ENCODE data around the gene PIK3R6. TPM values are rescaled to one million over a fixed set of nuclear protein-coding genes. Genes with fewer than 3 reads are reported as not detected.

Gene PIK3R6
- total and polyA plus RNA-seq, 2 of the 4 experiments (the other 2 are of a cell fraction): not detected

DNA sequence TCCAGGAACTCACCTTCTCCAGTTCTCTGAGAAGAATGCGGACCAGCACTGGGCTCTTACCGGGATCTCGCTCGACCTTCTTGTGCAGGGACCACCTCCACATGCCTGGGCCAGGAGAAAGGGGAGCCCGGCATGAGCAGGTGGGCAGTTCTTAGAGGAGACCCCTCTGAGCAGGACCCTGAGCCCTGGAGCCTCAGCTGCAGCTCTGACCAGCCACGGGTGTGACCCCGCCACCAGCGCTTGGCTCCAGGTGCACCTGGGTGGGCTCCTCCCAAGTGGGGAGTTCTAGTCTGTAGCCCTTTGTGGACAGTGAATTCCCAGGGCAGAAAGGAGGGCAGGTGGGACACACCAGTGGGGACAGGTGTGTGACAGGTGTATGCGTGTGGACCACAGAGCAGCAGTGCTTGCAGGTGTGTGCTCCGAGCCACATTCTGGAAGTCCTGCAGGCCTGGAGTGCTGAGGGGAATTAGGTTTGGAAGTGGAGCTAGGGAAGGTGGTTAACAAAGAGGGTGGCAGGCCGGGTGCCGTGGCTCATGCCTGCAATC, 28.9 kb downstream of the PIK3R6 start:
- Histone ChIP-seq H4K8ac (ENCODE audit: low read depth in 2 of 2, low read length in 2 of 2) (no peak overlapping the region), H3K9me1 (ENCODE audit: insufficient read depth, low read length) (no peaks in the 10 kb centered on the region), H3K4me3 (ENCODE audit: insufficient read depth, low read depth, low read length) (no peak overlapping the region), H2BK120ac (ENCODE audit: low read depth, low read length) (no peak overlapping the region), H2AK9ac (replicated peaks; ENCODE audit: low read depth, low read length, poor library complexity) (peak overlapping the region; percentile 16), H3K56ac (ENCODE audit: extremely low read depth, insufficient read depth, low read length) (no peak overlapping the region), H3K4ac (ENCODE audit: low read depth, low read length) (no peak overlapping the region), H3K9me3 (ENCODE audit: control insufficient read depth, insufficient read depth, low read length) (no peaks in the 10 kb centered on the region), H3K14ac (replicated peaks; ENCODE audit: low read depth, low read length) (no peak overlapping the region), H3K27ac (ENCODE audit: insufficient read depth, low read length) (no peak overlapping the region), H3K9ac (ENCODE audit: low read depth, low read length) (no peak overlapping the region), H4K5ac (ENCODE audit: low read depth, low read length) (no peak overlapping the region), H3K4me1 (ENCODE audit: control insufficient read depth, insufficient read depth, low read length) (no peaks in the 10 kb centered on the region), H4K91ac (ENCODE audit: insufficient read depth, low read depth, low read length) (no peak overlapping the region), H2BK15ac (ENCODE audit: low read depth, low read length) (no peak overlapping the region), H3K18ac (ENCODE audit: low read depth, low read length) (no peak overlapping the region), H2AFZ (replicated peaks; ENCODE audit: low read length, poor library complexity) (no peak overlapping the region), H2BK5ac (ENCODE audit: low read depth, low read length, poor library complexity, severe bottlenecking) (no peak overlapping the region), H2AK5ac (ENCODE audit: low read depth, low read length) (no peak overlapping the region), H2BK20ac (ENCODE audit: low read depth, low read length) (no peak overlapping the region), H4K20me1 (ENCODE audit: insufficient read depth, low read length) (no peaks in the 10 kb centered on the region), H3K27me3 (ENCODE audit: control insufficient read depth, insufficient read depth, low read length) (no peaks in the 10 kb centered on the region), H3K23ac (ENCODE audit: low read depth, low read length) (no peak overlapping the region), H3K4me2 (ENCODE audit: low read depth, low read length) (no peak overlapping the region), H3K79me1 (ENCODE audit: low read depth in 1 of 2, low read length in 2 of 2) (no peaks in the 10 kb centered on the region), H3K36me3 (ENCODE audit: control insufficient read depth, insufficient read depth, low read length) (no peaks in the 10 kb centered on the region)
- CTCF ChIA-PET: no interaction called here
- in situ Hi-C loops (cut with MboI; ENCODE audit: low sequenced_read_pairs): no loop called here
- ATAC-seq (ENCODE audit: low read depth) (no peak), DNase-seq (no peak)
- no TSS peak for BruUV-seq (replicated peaks)
- WGBS, 2 experiments (ENCODE audit: extremely low coverage in 2 of 2, insufficient read length in 1 of 2): 86% methylated on average over 5 of the region's 12 CpGs; no CpG with 5 or more reads in 1 of the 2 experiments
- dilution Hi-C loops (cut with HindIII; ENCODE audit: low sequenced_read_pairs, unreplicated experiment): no loop called here
- intact Hi-C loops (cut with micrococcal nuclease): no loop called here
- no peak for TF ChIP-seq CEBPB (IDR thresholded peaks at IDR 0.05; ENCODE audit: low read depth, low read length)
- TF ChIP-seq RCOR1 (IDR thresholded peaks at IDR 0.05; ENCODE audit: insufficient replicate concordance, low read length): no peak
- TF ChIP-seq ELK1 (IDR thresholded peaks at IDR 0.05; ENCODE audit: borderline replicate concordance, low read depth, low read length): no peak
- no peak for TF ChIP-seq FOS (IDR thresholded peaks at IDR 0.05; ENCODE audit: low read depth, low read length)
- TF ChIP-seq SMC3 (IDR thresholded peaks at IDR 0.05; ENCODE audit: low read depth, low read length): no peak
- no peak for TF ChIP-seq BHLHE40 (IDR thresholded peaks at IDR 0.05; ENCODE audit: low read depth, low read length)
- TF ChIP-seq MAFK (IDR thresholded peaks at IDR 0.05; ENCODE audit: low read depth, low read length): no peak
- TF ChIP-seq RFX5 (IDR thresholded peaks at IDR 0.05; ENCODE audit: low read depth, low read length): no peak
- TF ChIP-seq MAZ (IDR thresholded peaks at IDR 0.05; ENCODE audit: borderline replicate concordance, low read depth, low read length): no peak
- TF ChIP-seq RAD21 (IDR thresholded peaks at IDR 0.05; ENCODE audit: low read length): no peak
- no peak for TF ChIP-seq POLR2A (IDR thresholded peaks at IDR 0.05; ENCODE audit: low read depth, low read length)
- TF ChIP-seq NFE2L2 (IDR thresholded peaks at IDR 0.05; ENCODE audit: low read depth, low read length): no peak
- no peak for TF ChIP-seq CHD1 (IDR thresholded peaks at IDR 0.05; ENCODE audit: low read depth, low read length)
- TF ChIP-seq, protein P1, sequence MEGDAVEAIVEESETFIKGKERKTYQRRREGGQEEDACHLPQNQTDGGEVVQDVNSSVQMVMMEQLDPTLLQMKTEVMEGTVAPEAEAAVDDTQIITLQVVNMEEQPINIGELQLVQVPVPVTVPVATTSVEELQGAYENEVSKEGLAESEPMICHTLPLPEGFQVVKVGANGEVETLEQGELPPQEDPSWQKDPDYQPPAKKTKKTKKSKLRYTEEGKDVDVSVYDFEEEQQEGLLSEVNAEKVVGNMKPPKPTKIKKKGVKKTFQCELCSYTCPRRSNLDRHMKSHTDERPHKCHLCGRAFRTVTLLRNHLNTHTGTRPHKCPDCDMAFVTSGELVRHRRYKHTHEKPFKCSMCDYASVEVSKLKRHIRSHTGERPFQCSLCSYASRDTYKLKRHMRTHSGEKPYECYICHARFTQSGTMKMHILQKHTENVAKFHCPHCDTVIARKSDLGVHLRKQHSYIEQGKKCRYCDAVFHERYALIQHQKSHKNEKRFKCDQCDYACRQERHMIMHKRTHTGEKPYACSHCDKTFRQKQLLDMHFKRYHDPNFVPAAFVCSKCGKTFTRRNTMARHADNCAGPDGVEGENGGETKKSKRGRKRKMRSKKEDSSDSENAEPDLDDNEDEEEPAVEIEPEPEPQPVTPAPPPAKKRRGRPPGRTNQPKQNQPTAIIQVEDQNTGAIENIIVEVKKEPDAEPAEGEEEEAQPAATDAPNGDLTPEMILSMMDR (conservative IDR thresholded peaks at IDR 0.05; ENCODE audit: low read depth, low read length): no peak
- no peak for TF ChIP-seq USF2 (IDR thresholded peaks at IDR 0.05; ENCODE audit: low read depth, low read length)
- TF ChIP-seq MXI1 (IDR thresholded peaks at IDR 0.05; ENCODE audit: borderline replicate concordance, low read depth, low read length): no peak
- POLR2A ChIA-PET (ENCODE audit: unreplicated experiment): no interaction called here
